HTR-8/SVneo (cell line): ENCODE measurements around the gene TMTC1.
A peak's percentile ranks its signal among the peaks of the same experiment; 100 is the strongest.
"Not testable (repeated sequence)": the region's sequence is repeated elsewhere in the genome, so short reads cannot be mapped to it uniquely, and the experiment has no call there.

Experiments used
- DNase-seq: peaks from one replicate; pipeline ENCODE4 v3.0.0; 2011; ENCODE audit warnings: low spot score, mixed read lengths; ENCODE audit not compliant: insufficient read length
- FAIRE-seq: peaks from 2 replicates; lab custom pipeline; 2011; peaks lifted over from hg19 to GRCh38; lab: Jason Lieb, UNC

TMTC1 gene

GRCh38 chr12:29783773-29784666 is at the start of gene TMTC1:
Gene TMTC1 (minus strand): TSS chr12:29783942. CDS start chr12:29783751, 191 bp downstream.
- DNase-seq (peak; percentile 27), FAIRE-seq (no peak)

GRCh38 chr12:29831173-29831572 is 47.4 kb upstream of the TMTC1 start:
- FAIRE-seq: no peak
- DNase-seq: no peak

- no peak for FAIRE-seq
These were observed 46.6 kb upstream of the TMTC1 start for GRCh38 chr12:29830391-29830790.

DNA sequence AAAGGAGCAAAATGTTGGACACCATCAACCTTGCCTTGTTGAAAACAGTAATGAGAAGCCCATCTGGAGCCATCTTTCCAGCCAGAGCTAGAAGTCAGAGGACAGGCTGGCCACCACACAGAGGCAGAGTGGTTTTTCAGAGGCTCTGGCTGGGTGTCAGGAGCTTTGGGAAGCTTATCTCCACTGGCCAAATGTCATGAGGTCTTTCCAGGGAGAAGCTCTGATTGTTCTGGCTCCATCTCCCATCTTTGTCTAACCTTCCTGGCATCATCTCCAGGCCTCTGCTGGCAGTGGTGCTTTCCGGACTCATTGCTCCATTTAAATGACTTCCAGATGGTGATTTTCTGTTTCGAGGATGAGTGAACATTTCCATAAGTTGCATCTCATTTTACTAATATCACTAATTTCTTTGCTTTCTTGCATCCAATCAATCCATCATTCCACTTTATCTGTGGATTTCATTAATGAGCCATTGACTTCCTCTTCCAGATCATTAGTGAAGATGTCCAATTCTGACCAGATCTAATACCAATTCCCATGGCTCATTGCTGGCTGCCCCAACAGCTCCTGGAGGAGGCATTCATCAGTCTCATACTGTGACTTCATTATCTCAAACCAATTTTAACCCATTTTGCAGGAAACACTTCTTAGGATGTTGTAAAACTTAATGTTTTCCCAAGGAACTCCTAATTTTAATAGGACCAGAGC is 35.3 kb upstream of the TMTC1 start:
- no peak for DNase-seq
- FAIRE-seq: no peak

More at GRCh38 chr12:29830391-29830790, 46.6 kb upstream of the TMTC1 start:
- no peak for DNase-seq

DNA sequence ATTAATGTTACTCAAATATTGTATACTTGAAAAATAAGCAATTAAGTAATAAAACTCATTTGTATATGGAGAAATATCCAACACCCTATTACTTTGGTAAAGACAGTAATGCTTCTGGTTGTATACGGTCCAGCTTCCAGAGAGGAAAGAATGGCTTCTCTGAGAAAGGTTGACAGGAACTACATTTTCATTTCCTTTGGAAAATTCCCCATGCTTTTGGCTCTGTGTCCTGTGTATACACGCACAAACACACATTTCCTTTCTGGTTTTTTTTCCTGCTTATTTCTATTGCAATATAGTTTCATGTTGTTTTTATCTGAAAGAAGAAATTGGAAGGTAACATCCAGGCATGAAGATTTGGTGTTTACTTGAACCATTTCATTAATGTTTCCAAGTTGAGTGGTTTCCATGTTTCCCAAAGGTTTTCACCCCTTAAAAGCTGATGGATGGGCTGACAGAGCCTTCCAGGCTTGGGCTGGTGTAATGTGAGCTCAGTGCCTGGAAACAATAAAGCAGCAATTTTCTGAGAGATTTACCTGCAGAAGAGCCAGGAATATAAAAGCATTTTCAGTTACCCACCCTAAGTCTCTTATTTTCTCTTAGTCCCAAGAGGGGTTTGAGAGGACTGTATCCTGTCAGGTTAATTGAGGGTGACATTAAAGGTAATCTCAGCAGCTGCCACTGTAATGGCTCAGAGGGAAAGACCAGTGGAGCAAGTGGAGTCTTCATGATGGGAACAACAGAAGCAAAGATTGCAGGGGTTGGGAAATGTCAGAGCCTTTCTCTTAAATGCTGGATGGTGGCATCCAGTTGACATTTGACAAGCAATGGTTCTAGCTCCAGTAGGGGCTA is 33.4 kb upstream of the TMTC1 start:
- no peak for FAIRE-seq
- no peak for DNase-seq

- DNase-seq, FAIRE-seq: not testable (repeated sequence)
These were observed 26.0 kb upstream of the TMTC1 start for GRCh38 chr12:29809616-29810361.

GRCh38 chr12:29807129-29807528 is 23.4 kb upstream of the TMTC1 start:
- DNase-seq (no peak), FAIRE-seq (no peak)

DNA sequence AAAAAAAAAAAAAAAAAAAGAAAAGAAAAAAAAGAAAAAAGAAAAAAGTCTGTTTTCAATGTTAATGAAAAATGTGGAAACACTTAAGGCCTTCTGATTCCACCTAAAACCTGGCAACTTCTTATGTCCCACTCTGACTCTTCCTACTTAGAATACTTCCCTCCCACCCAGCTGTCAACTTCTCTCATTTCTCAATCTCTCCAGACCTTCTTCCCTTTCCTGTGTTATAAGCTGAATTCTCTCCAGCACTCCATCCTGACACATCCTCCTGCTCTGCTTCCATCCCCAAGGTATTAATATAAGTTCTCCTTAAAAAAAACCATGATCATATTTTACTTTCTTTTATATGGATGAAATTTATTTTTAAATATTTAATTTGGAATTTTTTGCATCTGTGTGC is 20.3 kb upstream of the TMTC1 start:
- no peak for FAIRE-seq

DNA sequence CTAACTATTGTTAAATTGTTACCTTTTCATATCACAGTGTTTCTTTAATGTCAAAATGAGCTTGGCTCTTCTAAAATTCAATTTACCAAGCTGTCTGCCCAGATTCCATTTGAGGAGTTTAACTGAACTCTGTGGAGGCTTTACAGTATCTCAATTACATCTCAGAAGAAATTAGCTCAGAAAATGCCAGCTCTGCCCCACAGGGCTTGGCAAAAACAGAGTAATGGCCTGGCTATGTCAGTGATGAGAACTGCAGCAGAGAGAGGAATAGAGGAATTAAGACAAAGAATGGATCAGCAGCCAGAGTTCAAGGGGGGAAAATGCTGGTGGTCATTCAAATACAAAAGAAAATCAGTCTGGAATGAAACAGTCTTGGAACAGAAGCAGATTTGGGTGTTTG is 15.8 kb upstream of the TMTC1 start:
- no peak for FAIRE-seq
- DNase-seq: no peak

More for the DNA sequence above, 20.3 kb upstream of the TMTC1 start:
- DNase-seq: no peak

- DNase-seq: no peak
These were observed 14.0 kb upstream of the TMTC1 start for GRCh38 chr12:29797565-29798355.

GRCh38 chr12:29796823-29797263 is 13.1 kb upstream of the TMTC1 start:
- no peak for FAIRE-seq
- DNase-seq: peak; percentile 23

More at GRCh38 chr12:29797565-29798355, 14.0 kb upstream of the TMTC1 start:
- FAIRE-seq: no peak

DNA sequence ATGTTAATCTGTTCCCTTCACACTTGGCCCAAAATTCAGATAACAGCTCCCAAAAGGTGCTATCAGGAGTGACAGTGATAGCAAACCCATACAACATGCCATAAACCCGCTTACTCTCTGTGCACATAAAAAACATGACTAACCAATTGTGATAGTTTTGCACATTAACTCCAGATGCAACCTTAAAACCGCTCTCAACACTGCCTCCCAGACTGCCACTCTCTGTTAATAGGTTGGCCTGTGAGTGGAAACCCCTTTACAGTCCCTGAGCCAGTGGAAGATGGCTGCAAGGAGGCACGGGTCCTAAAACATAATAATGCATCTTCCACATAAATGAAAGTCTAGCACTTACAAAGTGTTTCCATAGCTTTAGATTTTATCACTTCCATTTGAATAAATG is 12.0 kb upstream of the TMTC1 start:
- no peak for DNase-seq

GRCh38 chr12:29794862-29795261 is 11.1 kb upstream of the TMTC1 start:
- DNase-seq: no peak
- FAIRE-seq: no peak

More for the DNA sequence above, 12.0 kb upstream of the TMTC1 start:
- no peak for FAIRE-seq

DNA sequence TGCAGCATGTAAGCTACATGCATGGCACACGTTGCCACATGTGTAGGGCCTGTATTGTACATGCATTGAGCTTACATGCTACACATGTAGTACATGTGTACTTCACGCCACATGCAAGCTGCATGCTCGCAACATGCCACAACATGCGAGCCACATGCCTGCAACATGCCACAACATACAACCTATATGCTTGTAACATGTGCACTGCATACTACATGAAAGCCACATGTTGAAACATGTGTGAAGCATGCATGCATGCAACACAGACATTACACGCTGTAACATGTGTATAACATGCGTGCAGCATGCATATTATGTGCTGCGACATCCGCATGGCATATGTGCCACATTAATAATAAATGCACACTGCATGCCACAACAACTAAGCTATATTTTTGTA is 9.1 kb upstream of the TMTC1 start:
- no peak for DNase-seq
- peak; percentile 66 for FAIRE-seq

- peak; percentile 48 for FAIRE-seq
- DNase-seq: no peak
These were observed 8.4 kb upstream of the TMTC1 start for GRCh38 chr12:29792132-29792531.

DNA sequence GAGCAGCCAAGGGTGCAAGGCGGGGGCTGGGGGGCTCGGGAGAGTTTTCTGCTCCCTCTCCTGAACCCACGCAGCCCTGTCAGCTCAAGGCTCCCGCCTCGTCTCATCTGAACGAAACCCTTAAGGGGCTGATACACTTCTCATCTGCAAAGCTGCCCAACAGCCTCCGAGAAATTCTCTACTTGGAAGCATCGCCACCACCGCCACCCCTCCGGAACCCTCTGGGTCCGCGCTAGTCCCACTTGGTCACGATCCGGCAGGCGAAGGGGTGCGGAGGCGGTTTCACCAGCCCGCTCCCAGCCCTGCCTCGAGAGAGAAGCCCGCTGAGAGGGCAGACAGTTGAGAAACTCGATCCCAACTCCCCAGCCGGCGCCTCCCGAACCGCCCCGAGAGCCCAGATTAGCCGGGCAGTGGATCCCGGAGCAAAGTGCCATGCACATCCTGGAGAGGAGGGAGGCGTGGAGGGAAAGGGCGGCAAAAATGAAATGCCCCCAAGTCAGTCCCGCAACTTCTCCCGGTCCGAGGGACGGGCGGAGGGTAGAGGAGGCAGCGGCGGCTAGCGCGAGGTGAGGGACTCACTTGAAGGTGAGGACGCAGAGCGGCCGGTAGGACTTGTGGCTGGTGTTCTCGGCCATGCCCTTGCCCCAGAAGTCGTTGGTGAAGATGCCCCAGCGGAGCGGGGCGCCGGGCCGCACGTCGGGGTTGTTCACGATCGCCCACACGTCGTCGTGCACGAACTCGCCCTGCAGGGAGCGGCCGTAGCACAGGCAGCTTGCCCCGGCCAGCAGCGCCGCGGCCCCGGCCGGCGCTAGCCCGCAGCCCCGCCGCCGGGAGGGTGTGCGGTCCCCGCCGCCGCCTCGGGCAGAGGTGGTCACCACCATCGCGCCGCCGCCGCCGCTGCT is 620 bp downstream of the TMTC1 start:
- DNase-seq: no peak
- FAIRE-seq: no peak

- DNase-seq: no peak
These were observed 1.4 kb downstream of the TMTC1 start for GRCh38 chr12:29782285-29782870.

More at GRCh38 chr12:29782285-29782870, 1.4 kb downstream of the TMTC1 start:
- FAIRE-seq: no peak
